PC-9 (cell line): ENCODE measurements around the gene DNAH7. TPM values are rescaled to one million over a fixed set of nuclear protein-coding genes. Genes with fewer than 3 reads are reported as not detected.

Experiments used
- BruUV-seq: library from RNA; stranded (reverse); fragments of 400-500 nt; replicated peaks from 2 replicates; lab custom pipeline; 2021; lab: Mats Ljungman, UMichigan
- CTCF ChIA-PET: fragments of 300-600 bp; sonication (Branson Sonifier 250); formaldehyde crosslinking; loops from one replicate; lab custom pipeline; 2022; ENCODE audit warnings: antibody characterized with exemption; lab: Charles Lee
- POLR2A ChIA-PET: fragments of 300-600 bp; sonication (Branson Sonifier 250); formaldehyde crosslinking; loops from one replicate; lab custom pipeline; 2022; ENCODE audit warnings: antibody characterized with exemption; ENCODE audit not compliant: unreplicated experiment; lab: Charles Lee
- DNase-seq, 2 experiments: peaks; one replicate each; pipeline versions ENCODE4 v3.0.0 to v3.0.0-alpha.2; 2015 to 2022; ENCODE audit warnings: mixed read lengths in 1 of 2
- H2AFZ ChIP-seq: fragments of 200-600 bp; sonication (generic); 2 replicates; pipeline ENCODE4 v1.8.1; 2017; ENCODE audit warnings: antibody characterized with exemption
- H3F3A ChIP-seq: fragments of 200-600 bp; sonication (generic); 2 replicates; pipeline ENCODE4 v1.8.1; 2017; ENCODE audit warnings: antibody characterized with exemption, mild to moderate bottlenecking, low read depth; ENCODE audit not compliant: insufficient read depth
- H3K27ac ChIP-seq: fragments of 200-600 bp; sonication (generic); 2 replicates; pipeline ENCODE4 v1.6.1; 2016; ENCODE audit warnings: mixed run types
- H3K27me3 ChIP-seq: fragments of 200-600 bp; sonication (generic); 2 replicates; pipeline ENCODE4 v1.6.1; 2016; ENCODE audit warnings: low read depth, mixed run types; ENCODE audit not compliant: insufficient read depth
- H3K36me3 ChIP-seq: fragments of 200-600 bp; sonication (generic); 2 replicates; pipeline ENCODE4 v1.6.1; 2016; ENCODE audit warnings: low read depth, mixed run types
- H3K4me1 ChIP-seq: fragments of 200-600 bp; sonication (generic); replicated peaks from 2 replicates; pipeline ENCODE4 v1.6.1; 2016; ENCODE audit warnings: mixed run types; ENCODE audit not compliant: insufficient read depth
- H3K4me2 ChIP-seq: fragments of 200-600 bp; sonication (generic); 2 replicates; pipeline ENCODE4 v1.6.1; 2017; ENCODE audit warnings: mixed run types
- H3K4me3 ChIP-seq: fragments of 200-600 bp; sonication (generic); 2 replicates; pipeline ENCODE4 v1.6.1; 2016; ENCODE audit warnings: mixed run types
- H3K79me2 ChIP-seq: fragments of 200-600 bp; sonication (generic); 2 replicates; pipeline ENCODE4 v1.6.1; 2017; ENCODE audit warnings: low read depth, mixed run types
- H3K9me2 ChIP-seq: fragments of 200-600 bp; sonication (generic); 2 replicates; pipeline ENCODE4 v1.8.1; 2017; ENCODE audit warnings: mild to moderate bottlenecking; ENCODE audit not compliant: insufficient read depth
- H3K9me3 ChIP-seq: fragments of 200-600 bp; sonication (generic); 2 replicates; pipeline ENCODE4 v1.8.1; 2016; ENCODE audit warnings: low read depth; ENCODE audit not compliant: insufficient read depth
- H4K20me1 ChIP-seq: fragments of 200-600 bp; sonication (generic); 2 replicates; pipeline ENCODE4 v1.8.1; 2017; ENCODE audit not compliant: insufficient read depth
- CTCF ChIP-seq: fragments of 200-600 bp; sonication (generic); conservative IDR thresholded peaks from 2 replicates; pipeline ENCODE4 v1.6.1; 2017; ENCODE audit warnings: mixed run types, antibody characterized with exemption, mild to moderate bottlenecking, moderate library complexity
- EZH2 ChIP-seq: fragments of 200-600 bp; sonication (generic); IDR thresholded peaks from 2 replicates; pipeline ENCODE4 v1.8.0; 2017; ENCODE audit warnings: antibody characterized with exemption, low read depth
- intact Hi-C: fragments of 100-400 bp; cut with micrococcal nuclease; formaldehyde crosslinking; loops from one replicate; pipeline ENCODE4 v1.10.0; 2022; ENCODE audit not compliant: unreplicated experiment
- total RNA-seq: library from RNA; stranded (reverse); gene quantifications from 2 replicates; pipeline ENCODE4 v1.2.3, GENCODE V29; 2021

DNAH7 gene
- total RNA-seq, 1 experiment from 2014 or later: 3.8 TPM

- no peak overlapping the region for H3K4me2 ChIP-seq
- no peak overlapping the region for H3K27ac ChIP-seq
- H3K36me3 ChIP-seq: no peaks in the 10 kb centered on the region
- intact Hi-C loops: no loop called here
- POLR2A ChIA-PET: no interaction called here
- H3K79me2 ChIP-seq: no peaks in the 10 kb centered on the region
- H3K4me3 ChIP-seq: no peak overlapping the region
- no peaks in the 10 kb centered on the region for H3F3A ChIP-seq
- H2AFZ ChIP-seq: no peak overlapping the region
- no peaks in the 10 kb centered on the region for H3K9me3 ChIP-seq
- no TSS peak for BruUV-seq
- DNase-seq: no peak
- no peaks in the 10 kb centered on the region for H3K4me1 ChIP-seq
- no peak for TF ChIP-seq CTCF
- no peak for TF ChIP-seq EZH2
- no peaks in the 10 kb centered on the region for H4K20me1 ChIP-seq
- CTCF ChIA-PET: no interaction called here
- no peaks in the 10 kb centered on the region for H3K9me2 ChIP-seq
- no peaks in the 10 kb centered on the region for H3K27me3 ChIP-seq
These were observed 161.2 kb downstream of the DNAH7 start for GRCh38 chr2:195907474-195907873.

GRCh38 chr2:195903956-195904355 lies 164.7 kb downstream of the DNAH7 start:
- ChIA-PET CTCF (no interaction called here), POLR2A (no interaction called here)
- no peaks in the 10 kb centered on the region for H3F3A ChIP-seq
- no peak overlapping the region for H3K4me2 ChIP-seq
- no TSS peak for BruUV-seq
- intact Hi-C loops: no loop called here
- no peaks in the 10 kb centered on the region for H3K36me3 ChIP-seq
- no peak overlapping the region for H2AFZ ChIP-seq
- H3K4me1 ChIP-seq: no peaks in the 10 kb centered on the region
- H3K27ac ChIP-seq: no peak overlapping the region
- no peak overlapping the region for H3K4me3 ChIP-seq
- H3K27me3 ChIP-seq: no peaks in the 10 kb centered on the region
- H4K20me1 ChIP-seq: no peaks in the 10 kb centered on the region
- no peaks in the 10 kb centered on the region for H3K9me3 ChIP-seq
- TF ChIP-seq CTCF (no peak), EZH2 (no peak)
- DNase-seq: no peak
- no peaks in the 10 kb centered on the region for H3K79me2 ChIP-seq
- H3K9me2 ChIP-seq: no peaks in the 10 kb centered on the region

- no peak overlapping the region for H2AFZ ChIP-seq
- CTCF ChIA-PET: interaction anchor here (0.6 kb wide), 1 partner anchor 353 kb away, joined by 3 read pairs; no protein-coding TSS in a partner anchor
- intact Hi-C loops: no loop called here
These were observed 165.8 kb downstream of the DNAH7 start for GRCh38 chr2:195902857-195903256.

More at GRCh38 chr2:195902857-195903256, 165.8 kb downstream of the DNAH7 start:
- H3K79me2 ChIP-seq: no peaks in the 10 kb centered on the region
- no peaks in the 10 kb centered on the region for H3K36me3 ChIP-seq
- BruUV-seq: no TSS peak
- no peaks in the 10 kb centered on the region for H3K9me2 ChIP-seq
- H3K4me2 ChIP-seq: no peak overlapping the region
- no peaks in the 10 kb centered on the region for H3K4me1 ChIP-seq
- H3K4me3 ChIP-seq: no peak overlapping the region
- H3K9me3 ChIP-seq: no peaks in the 10 kb centered on the region
- no peaks in the 10 kb centered on the region for H3F3A ChIP-seq
- no peaks in the 10 kb centered on the region for H3K27me3 ChIP-seq
- no peak for DNase-seq
- H4K20me1 ChIP-seq: no peaks in the 10 kb centered on the region
- no peak for TF ChIP-seq EZH2
- no peak for TF ChIP-seq CTCF
- H3K27ac ChIP-seq: no peak overlapping the region
- POLR2A ChIA-PET: no interaction called here
